ENCODE data around the gene HADHA. TPM values are rescaled to one million over a fixed set of nuclear protein-coding genes. Genes with fewer than 3 reads are reported as not detected.

Gene HADHA
- total RNA-seq, 4 donors from 2014 or later: 443 to 480 (median 462) TPM

GRCh38 chr2:26185304-26185928 lies 59.0 kb downstream of the HADHA start:
- intact Hi-C loops (cut with DNase I; ENCODE audit: low total_unique reads): loop anchor here (2.0 kb wide), 1 partner anchor 145 kb away; no protein-coding TSS in a partner anchor
- TF ChIP-seq CTCF (IDR thresholded peaks at IDR 0.05 in 4 of 5, conservative IDR thresholded peaks at IDR 0.05 in 1 of 5) (no peak), POLR2A (IDR thresholded peaks at IDR 0.05) (no peak)
- H3K27ac ChIP-seq: peak overlapping the region; percentile 28 to 72 (median 41)

GRCh38 chr2:26184555-26185303 lies 59.7 kb downstream of the HADHA start:
- DNase-seq (peak in 1 of 2 donors; percentile 71), ATAC-seq (peak; percentile 75 to 80)
- intact Hi-C loops (cut with DNase I; ENCODE audit: low total_unique reads): loop anchor here (2.0 to 5.0 kb wide), 2 partner anchors 146 to 307 kb away; partner anchors contain the start of gene ASXL2
- H3K4me1 ChIP-seq: no peaks in the 10 kb centered on the region
- in situ Hi-C loops (cut with MboI; ENCODE audit: low sequenced_read_pairs in 4 of 4): loop anchor here in 1 of 4 donors (10.0 kb wide), 1 partner anchor 150 kb away; no protein-coding TSS in a partner anchor
- no peak for TF ChIP-seq POLR2A (IDR thresholded peaks at IDR 0.05)
- TF ChIP-seq CTCF (IDR thresholded peaks at IDR 0.05 in 4 of 5, conservative IDR thresholded peaks at IDR 0.05 in 1 of 5): peak; percentile 42 to 73 (median 59)
- no peaks in the 10 kb centered on the region for H3K9me3 ChIP-seq
- no peaks in the 10 kb centered on the region for H3K36me3 ChIP-seq
- H3K27ac ChIP-seq: peak overlapping the region; percentile 28 to 72 (median 41)
- H3K4me3 ChIP-seq: peak overlapping the region; percentile 59 to 67 (median 60)
- H3K27me3 ChIP-seq: no peaks in the 10 kb centered on the region

More at GRCh38 chr2:26185304-26185928, 59.0 kb downstream of the HADHA start:
- no peaks in the 10 kb centered on the region for H3K4me1 ChIP-seq
- in situ Hi-C loops (cut with MboI; ENCODE audit: low sequenced_read_pairs in 4 of 4): loop anchor here in 1 of 4 donors (10.0 kb wide), 1 partner anchor 149 kb away; no protein-coding TSS in a partner anchor
- no peaks in the 10 kb centered on the region for H3K9me3 ChIP-seq
- peak overlapping the region; percentile 58 to 67 (median 59) for H3K4me3 ChIP-seq
- ATAC-seq (peak; percentile 1 to 12), DNase-seq (no peak)
- H3K36me3 ChIP-seq: peaks cover 0 to 3% of the 10 kb centered on the region in 2 donors
- no peaks in the 10 kb centered on the region for H3K27me3 ChIP-seq

- H3K9me3 ChIP-seq: no peaks in the 10 kb centered on the region
- H3K4me1 ChIP-seq: peaks cover 4 to 5% of the 10 kb centered on the region in 2 donors
- no peak for DNase-seq
- intact Hi-C loops (cut with DNase I; ENCODE audit: low total_unique reads) (loop anchor here (2.0 to 5.0 kb wide), 2 partner anchors 147 to 307 kb away; partner anchors contain the start of gene ASXL2), in situ Hi-C loops (cut with MboI; ENCODE audit: low sequenced_read_pairs in 4 of 4) (loop anchor here in 1 of 4 donors (10.0 kb wide), 1 partner anchor 151 kb away; no protein-coding TSS in a partner anchor)
- TF ChIP-seq POLR2A (IDR thresholded peaks at IDR 0.05): no peak
- no peak for ATAC-seq
- H3K4me3 ChIP-seq: peak overlapping the region; percentile 52 to 62 (median 59)
- no peak overlapping the region for H3K27ac ChIP-seq
- no peaks in the 10 kb centered on the region for H3K36me3 ChIP-seq
- H3K27me3 ChIP-seq: no peaks in the 10 kb centered on the region
Observed at GRCh38 chr2:26184121-26184520, 60.3 kb downstream of the HADHA start.

- no peaks in the 10 kb centered on the region for H3K9me3 ChIP-seq
- no peak for DNase-seq
- no peaks in the 10 kb centered on the region for H3K36me3 ChIP-seq
- no peak for TF ChIP-seq CTCF (IDR thresholded peaks at IDR 0.05 in 4 of 5, conservative IDR thresholded peaks at IDR 0.05 in 1 of 5)
- no peak for TF ChIP-seq POLR2A (IDR thresholded peaks at IDR 0.05)
- H3K4me3 ChIP-seq: no peak overlapping the region
- no peak for ATAC-seq
- intact Hi-C loops (cut with DNase I; ENCODE audit: low total_unique reads): loop anchor here (5.0 kb wide), 1 partner anchor 306 kb away; the partner anchor contains the start of gene ASXL2
- H3K4me1 ChIP-seq: peaks cover 5 to 7% of the 10 kb centered on the region in 2 donors
- no peak overlapping the region for H3K27ac ChIP-seq
- in situ Hi-C loops (cut with MboI; ENCODE audit: low sequenced_read_pairs in 4 of 4): loop anchor here in 1 of 4 donors (10.0 kb wide), 1 partner anchor 152 kb away; no protein-coding TSS in a partner anchor
- no peaks in the 10 kb centered on the region for H3K27me3 ChIP-seq
Observed at GRCh38 chr2:26182887-26183630, 61.4 kb downstream of the HADHA start.

Data from gastrocnemius medialis (tissue), 4 donors.